Measurements from ENCODE around the gene C19orf81.

Gene C19orf81

DNA sequence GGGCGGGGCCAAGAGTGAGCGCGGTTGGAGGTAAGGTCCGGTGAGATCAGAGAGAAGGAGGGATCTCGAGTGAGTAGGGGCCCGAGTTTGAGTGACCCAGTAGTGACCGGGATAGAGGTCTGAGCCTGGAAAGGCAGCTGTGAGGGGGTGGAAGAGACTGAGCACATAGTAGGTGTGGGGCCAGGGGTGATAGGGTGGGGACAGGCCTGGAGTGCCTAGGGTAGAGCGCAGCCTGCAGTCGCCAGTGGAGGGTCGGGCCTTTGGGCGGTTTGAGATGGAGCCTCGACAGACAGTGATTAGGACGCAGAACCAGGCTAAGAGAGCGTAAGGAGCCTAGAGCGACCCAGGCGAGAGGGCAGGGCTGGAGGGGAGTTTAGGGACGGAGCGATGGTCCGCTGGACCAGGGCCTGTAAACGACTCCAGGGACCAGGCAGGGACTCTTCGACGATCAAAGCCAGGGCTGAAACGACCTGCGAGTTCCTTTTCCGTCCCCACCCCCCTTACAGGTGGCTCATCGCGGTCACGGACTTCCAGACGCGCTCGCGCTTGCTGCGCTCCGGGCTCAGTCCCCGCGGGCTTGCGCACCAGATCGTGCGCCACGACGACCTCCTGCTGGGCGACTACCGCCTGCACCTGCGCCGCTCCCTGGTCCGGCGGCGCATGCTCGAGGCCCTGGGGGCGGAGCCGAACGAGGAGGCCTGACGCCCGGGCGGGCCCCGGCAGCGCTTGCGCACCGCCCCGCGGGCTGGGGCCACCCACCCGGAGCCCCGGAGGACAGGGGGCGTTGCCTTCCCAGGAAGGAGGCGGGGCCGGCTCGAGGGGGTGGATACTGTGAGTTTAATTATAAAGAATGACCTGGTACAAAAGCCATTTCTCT is 9.4 kb downstream of the C19orf81 start:
- peak; percentile 59 for DNase-seq (ENCODE audit: low read depth, low spot score)

DNA sequence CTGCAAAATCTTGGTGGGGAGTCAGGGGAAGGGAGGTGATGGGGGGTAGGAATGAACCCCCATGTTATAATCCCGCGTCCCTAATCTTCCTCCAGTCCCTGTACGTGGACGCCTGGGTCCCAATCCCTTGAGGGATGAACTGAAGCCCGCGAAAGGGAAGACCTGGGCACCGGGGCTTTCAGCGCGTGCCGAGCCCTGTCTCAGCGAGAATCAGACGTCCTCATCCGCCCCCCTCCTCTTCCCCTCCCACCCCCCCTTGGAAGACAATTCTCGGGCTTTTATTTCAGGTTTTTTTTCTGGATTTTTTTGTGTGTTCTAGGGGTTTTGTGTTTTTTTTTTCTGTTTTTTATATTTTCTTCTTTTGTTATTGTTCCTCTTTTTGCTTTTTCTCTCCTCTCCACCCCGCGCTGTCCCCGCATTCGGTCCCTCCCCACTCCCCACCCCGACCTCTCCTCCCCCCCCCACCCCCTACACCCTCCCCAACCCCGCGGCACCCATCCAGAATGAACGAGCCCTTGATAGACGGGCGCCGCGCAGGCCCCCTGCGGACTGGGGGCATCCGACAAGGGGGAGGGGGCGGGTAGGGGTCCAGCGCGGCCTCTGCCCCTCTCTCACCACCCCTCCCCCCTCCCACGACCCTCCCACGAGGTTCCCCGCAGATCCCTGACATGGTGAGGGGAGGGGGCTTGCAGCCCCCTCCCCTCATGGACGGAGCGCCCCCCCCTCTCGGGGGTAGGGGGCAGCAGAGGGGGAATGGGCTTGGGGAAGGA is 10.3 kb downstream of the C19orf81 start:
- no peak for DNase-seq (ENCODE audit: low read depth, low spot score)

DNA sequence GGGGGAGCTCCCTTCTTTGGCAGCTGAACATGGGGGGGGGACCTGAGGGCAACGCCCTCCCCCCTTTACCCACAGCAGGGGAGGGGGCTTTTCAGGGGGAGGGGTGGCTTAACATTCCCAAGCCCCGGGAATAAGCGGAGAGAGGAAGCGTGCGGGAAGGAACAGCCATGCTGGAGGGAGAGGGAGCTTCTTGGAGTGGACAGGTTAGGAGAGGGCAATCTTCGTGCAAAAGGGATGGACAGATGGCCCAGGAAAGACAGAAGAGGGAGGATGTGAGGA is 10.8 kb downstream of the C19orf81 start:
- DNase-seq (ENCODE audit: low read depth, low spot score): no peak

DNA sequence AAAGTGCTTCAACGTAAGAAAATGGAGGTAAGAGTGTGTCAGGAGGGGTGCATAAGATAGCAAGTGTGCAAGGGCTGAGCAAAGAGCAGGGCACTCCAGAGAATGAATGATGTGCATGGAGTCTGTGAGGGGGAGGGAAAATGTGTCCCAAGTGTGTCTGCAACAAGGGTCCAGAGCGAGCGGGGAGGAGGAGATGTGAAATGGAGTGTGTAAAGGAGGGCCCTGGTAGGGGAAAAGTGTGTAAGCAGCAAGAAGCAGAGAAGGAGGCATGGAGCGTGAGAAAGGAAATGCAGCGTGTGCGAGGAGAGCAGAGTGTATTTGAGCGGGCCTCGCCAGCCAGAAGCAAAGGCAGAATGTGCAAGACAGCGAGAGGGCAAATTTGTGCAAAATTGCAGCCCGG is 11.8 kb downstream of the C19orf81 start:
- DNase-seq (ENCODE audit: low read depth, low spot score): no peak

DNA sequence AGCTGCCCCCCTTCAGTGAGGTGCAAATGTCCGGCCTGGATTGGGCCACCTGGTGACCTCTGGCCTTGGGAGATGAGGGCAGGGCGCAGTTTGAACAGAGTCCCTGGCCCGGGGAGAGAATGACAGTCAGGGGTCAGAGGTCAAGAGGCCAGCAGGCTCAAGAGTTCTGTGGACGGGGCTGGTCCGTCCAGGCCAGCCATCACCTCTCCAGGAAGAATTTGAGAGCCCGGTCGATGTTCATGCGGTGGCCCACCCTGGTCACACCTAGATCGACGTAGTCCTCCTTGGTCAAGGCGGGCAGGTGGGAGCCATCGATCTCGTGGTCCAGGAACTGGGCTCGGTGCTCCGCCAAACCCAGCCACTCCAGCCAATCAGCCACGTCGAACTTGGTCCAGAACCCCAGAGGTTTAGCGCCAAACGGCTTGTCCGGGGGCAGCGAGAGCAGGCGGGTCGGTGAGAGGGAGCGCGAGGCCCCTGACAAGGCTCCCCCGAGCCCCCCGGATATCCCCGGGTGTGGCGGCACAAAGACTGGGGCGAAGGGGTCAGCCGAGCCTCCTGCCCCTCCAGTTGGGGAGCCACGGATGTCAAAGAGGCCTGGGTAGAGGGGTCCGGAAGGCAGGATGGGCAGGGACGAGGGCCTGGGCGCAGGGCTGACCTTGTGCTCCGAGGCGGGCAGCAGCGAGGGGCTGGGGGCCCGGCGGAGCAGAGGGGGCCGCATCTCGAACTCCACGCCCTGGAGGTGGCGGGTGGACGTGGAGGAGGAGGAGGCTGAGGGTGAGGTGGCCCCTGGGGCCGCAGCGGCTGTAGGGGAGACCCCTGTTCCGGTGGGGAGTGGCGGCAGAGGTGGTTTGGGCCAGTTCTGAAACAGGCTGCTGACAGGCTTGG is 12.8 kb downstream of the C19orf81 start:
- no peak for DNase-seq (ENCODE audit: low read depth, low spot score)

DNA sequence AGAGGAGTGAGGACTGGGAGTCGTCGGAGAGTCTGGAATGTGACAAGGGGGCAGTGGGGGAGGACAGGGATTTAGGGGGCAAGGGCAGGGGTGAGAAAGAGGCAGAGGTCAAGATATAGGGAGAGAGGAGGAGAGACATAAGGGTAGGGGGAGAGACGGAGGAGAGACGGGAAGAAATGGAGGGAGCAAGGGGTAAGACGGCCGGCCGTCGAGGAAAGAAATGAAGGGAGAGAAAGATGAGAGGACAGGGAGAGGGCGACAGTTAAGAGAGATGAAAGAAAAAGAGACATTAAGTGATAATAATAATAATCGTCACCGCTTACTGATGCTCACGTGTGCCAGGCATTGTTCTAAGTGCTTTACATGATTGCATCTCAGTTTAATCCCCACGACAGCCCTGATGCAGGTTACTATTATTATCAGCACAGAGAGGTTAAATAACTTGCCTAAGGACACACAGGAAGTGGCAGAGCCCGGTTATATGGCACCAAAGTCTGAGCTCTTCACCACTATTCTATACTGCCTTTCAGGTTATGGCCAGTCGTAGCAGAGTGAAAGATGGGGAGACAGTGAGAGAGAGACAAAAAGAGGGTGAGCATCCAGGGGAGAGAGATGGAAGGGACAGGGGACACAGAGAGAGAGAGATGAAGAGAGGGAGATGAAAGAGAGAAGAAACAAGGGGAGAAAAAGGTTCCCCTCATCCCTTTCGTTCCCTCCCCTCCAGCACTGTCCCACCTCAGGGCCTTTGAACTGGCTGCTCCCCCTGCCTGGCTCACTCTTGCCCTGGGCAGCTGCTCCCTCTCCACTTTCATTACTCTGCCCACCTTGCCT is 13.6 kb downstream of the C19orf81 start:
- no peak for DNase-seq (ENCODE audit: low read depth, low spot score)

DNA sequence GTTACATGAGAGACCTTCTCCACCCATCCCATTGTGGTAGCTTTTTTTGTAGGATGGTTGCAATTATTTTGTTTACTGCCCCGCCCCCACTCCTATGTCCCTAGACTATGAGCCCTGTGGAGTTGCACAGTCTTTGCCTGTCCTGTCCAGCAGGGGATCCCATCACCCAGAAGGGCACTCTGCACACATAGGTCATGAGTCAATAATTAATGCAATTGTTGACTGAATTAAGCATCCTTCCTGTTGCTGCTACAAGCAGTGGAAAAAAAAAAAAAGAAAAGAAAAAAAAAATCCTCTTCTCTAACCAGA is 14.2 kb downstream of the C19orf81 start:
- no peak for DNase-seq (ENCODE audit: low read depth, low spot score)

DNA sequence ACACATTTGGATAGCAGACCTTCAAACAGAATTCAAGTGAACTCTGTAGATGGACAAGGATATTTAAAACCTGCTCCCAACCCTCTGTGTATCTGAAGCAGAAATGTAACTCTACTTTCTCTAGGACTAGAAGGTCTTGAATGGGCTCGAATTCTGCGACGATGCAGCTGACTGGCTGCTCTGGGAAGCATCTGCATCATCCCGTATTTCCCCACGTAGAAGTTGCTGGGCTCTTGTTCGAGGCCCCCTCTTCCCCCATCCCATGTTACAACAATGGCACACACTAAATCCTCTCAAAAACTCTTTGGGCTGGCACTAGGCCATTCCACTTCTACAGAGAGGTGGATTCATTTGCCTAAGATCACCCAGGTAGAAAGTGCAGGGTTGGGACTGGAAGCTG is 15.0 kb downstream of the C19orf81 start:
- DNase-seq (ENCODE audit: low read depth, low spot score): no peak

DNA sequence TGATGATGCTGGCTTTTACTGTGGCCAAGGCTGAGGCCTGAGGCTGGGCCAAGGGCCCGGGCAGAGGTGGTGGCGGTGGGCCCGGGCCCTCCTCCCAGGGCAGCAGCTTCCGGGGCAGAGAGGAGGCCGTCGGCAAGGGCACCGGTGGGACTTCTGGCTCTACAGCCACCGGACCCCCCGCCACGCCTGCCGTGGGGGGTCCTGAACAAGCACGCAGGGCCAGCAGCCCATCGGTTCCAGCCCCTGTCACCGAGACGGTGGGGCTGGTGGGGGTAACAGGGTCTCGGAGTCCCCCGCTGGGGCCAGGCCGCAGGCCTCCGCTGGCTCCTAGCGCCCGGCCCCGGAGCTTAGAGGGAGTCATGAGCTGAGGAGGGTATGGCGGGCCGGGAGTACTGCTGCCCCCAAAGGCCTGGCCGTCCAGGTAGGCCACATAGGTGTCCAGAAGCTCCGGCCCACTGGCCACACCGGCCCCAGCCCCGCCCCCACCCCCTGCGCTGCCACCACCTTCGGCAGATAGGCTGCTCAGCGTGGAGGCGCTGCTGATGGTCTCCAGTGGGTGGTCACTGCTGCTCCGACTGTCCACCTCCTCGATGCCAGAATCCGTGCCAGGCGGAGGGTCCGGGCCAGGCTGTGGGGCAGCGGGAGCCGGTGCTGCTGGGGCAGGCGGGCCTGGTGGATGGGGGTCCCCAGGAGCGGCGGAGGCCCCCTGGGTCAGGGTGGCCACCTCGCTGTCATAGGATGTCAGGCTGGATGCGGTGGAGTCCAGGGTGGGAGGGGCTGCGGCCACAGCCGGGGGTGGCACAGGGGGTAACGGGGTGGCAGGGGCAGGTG is 17.3 kb downstream of the C19orf81 start:
- DNase-seq (ENCODE audit: low read depth, low spot score): no peak

DNA sequence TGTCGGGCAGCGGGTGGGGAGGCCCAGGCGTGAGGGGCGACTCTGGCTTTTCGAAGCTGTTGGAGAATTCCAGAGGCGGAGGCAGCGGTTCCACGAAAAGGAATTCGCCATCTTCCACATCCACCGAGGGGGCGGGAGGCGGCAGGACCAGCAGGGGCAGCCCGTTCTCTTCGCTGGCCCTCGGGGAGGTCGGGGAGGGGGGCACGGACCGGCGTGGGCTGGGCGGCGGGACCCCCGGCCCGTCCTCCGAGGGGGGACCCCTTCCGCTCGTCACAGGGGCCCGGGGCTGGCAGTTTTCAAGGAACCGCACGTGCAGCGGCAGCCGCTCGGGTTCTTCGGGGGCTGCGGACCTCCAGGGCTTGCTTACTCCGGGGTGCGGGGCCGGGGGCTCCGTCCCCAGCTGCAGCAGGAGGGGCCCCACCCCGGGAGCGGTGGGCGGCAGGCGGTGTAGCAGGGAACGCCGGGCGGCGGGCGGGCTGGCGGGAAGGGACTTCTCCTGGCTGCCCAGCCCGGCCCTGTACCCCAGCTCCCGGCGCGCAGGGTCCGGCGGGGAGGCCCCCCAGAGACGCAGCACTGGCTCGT is 18.0 kb downstream of the C19orf81 start:
- no peak for DNase-seq (ENCODE audit: low read depth, low spot score)

DNA sequence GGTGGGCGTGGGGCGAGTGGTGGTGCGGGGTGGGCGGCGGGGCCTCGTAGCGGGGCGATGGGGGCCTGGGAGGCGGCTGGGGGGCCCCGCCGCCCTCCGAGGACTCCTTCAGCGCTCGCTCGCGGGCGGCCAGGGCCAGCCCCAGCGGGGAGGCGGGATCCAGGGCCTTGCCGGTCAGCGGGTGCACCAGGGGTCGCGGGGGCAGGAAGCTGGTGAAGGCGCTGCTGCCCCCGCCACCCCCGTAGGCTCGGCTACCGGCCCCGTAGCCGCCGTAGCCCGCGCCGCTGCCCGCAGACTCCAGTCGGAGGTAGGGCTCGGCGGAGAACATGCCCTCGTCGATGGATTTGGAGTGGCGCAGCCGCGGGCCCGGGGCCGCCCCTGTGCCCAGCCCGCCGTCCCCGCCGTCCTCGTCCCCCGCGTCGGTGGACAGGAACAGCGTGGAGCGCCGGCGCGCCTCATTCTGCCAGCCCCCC is 18.6 kb downstream of the C19orf81 start:
- no peak for DNase-seq (ENCODE audit: low read depth, low spot score)

DNA sequence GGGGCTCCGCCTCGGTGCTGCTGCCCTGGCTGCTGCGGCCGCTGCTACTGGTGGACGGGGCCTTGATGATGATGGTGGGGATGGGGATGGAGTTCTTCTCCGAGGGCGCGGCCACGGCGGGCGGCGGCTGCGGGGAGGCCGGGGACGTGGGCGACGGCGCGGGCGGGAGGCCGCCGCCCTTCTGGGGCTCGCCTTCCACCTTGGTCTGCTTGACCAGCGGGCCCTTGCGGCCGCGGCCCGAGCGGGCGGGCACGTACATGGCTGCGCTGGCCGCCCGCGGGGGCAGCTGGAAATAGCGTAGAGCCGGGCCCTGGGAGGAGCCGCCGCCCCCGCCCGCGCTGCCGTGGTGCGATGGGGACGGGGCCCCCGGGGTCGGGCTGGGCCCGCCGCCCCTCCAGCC is 19.2 kb downstream of the C19orf81 start:
- no peak for DNase-seq (ENCODE audit: low read depth, low spot score)

DNA sequence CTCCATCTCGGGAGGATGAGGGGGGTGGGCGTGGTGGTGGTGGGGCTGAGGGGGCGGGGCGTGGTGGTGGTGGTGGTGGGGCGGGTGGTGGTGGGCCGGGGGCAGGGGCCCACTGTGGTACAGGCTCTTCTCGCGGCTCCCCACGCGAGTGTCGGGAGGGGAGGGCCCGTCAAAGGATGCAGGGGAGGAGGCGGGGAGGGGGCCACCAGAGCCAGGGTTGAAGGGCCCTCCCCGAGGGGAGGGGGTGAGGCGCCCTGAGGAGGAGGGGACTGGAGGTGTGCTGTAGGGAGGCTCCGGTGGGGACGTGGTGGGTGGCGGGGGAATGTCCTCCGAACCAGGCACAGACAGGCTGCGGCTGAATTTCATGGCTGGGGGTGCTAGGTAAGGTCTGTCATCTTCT is 19.6 kb downstream of the C19orf81 start:
- no peak for DNase-seq (ENCODE audit: low read depth, low spot score)

DNA sequence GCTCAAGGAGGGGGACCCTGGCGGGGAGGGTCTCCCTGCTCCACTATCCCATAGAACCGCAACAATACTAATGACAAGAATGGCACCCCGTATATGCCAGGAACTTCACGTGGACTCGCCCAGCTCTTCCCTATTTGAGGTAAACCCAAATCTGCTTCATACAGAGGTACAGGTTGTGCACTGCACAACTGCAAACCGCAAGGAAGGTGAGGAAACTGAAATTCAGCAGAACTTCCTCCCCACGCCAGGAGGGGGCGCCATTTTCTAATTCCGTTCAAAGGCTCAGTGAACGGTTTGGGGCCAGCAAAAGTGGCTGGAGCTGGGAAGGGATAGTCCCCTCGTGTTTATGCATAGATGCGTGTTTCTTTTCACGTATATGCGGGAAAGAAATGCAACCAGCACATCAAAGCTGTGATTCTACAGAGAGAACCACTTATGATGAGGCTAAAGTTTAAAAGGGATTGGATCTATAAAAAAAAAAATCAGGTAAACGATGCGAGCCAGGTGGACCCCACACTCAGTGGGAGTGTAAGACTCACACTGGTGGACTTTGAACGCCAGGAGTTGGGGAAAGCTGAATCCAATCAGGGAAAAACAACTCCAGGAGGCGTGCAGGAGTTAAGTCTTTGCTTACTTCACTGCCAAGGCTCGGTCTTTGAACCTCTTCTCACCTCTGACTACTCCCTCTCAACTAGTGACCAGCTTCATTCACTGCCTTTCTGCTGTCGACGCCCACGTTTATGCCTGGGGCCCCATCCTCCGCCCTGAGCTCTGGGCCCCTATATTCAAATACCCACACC is 20.3 kb downstream of the C19orf81 start:
- DNase-seq (ENCODE audit: low read depth, low spot score): peak; percentile 14

DNA sequence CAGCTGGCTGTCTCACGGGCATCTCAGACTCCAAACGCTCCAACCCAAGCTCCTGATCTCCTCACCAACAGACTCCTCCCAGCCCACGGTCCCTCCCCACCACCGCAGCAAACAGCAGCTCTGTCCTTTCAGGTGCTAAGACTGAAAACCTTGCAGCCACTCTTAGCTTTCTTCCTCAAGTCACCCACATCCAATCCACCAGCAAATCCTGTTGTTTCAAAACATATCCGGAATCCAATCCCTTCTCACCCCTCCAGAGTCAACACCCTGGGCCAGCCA is 20.8 kb downstream of the C19orf81 start:
- DNase-seq (ENCODE audit: low read depth, low spot score): no peak

DNA sequence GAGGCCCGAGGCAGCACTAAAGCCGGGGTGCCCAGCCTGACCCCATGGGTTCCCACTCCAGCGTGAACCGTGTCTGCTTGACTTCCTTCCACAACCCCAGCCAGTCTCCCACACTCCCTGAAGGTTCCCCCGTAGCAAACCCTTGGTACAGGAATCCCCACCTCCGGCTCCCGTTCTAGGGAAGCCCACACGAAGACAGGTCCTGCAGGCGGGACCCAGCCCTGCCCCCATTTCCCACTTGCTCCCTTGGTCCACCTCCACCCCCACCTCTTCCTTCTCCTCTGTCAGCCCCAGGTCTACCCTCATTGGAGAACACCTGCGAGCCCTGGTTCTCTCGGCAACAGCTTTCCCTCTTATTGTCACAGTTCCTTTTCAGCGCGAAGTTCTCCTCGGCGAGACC is 23.9 kb downstream of the C19orf81 start:
- no peak for DNase-seq (ENCODE audit: low read depth, low spot score)

DNA sequence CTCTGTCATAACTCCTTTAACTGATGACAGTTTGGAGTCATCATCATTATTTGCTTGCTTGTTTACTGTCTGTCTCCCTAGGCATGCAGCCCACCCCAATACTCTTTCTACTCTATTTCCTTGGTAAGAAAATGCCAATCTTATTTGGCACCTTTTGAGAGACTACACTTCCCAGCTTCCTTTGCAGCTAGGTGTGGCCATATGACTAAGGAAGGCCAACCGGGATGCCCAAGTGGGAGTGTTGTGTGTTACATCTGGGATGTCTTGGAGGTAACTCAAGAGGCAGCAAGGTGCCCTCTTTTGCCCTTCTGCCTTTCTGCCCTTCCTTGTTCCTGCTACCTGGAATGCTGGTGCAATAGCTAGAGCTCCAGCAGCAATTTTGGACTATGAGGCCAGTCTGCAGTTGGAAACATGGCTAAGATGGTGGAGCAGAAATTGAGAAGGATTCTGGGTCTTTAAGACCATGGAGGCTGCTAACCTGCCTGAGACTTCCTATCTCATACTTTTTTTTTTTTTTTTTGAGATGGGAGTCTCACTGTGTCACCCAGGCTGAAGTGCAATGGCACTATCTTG is 27.5 kb downstream of the C19orf81 start:
- no peak for DNase-seq (ENCODE audit: low read depth, low spot score)

DNA sequence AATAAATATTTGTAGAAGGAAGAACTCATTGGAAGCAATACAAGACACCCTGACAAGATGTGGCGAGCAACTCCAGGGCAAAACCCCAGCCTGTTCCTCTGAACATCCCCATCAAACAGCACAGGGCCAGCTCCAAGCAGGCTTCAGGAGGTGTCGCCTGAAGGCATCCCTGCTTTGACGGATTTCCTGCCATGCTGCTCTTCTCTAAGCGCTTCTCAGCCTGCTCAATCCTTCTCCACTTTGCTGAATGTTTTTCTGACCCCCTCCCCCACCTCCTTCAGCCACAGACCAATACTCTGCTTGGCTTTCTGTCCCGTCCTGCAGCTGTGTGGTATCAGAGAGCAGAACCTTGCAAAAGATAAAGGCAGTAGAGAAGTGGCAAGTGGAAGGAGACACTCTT is 28.4 kb downstream of the C19orf81 start:
- DNase-seq (ENCODE audit: low read depth, low spot score): no peak

DNA sequence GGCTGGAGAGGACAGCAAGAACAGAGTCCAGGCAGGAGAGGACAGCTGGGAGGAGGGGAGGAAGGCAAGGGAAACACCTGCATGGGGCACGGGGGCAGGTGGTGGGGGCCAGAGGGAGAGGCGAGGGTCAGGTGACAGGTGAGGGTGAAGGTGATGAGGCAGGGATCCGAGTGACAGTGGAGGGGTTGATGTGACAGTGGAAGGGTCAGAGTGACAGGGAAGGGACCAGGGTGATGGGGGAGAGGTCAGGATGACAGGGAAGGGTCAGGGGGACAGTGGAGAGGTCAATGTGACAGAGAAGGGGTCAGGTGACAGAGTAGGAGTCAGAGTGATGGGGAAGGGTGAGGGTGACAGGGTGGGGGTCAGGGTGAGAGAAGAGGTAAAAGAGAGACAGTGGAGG is 29.1 kb downstream of the C19orf81 start:
- DNase-seq (ENCODE audit: low read depth, low spot score): no peak
